Vagina (tissue), 2 donors: Measurements from ENCODE around the gene ZC3H12D.

ENCODE experiments used
- CTCF ChIP-seq, 3 experiments: fragments of 450-650 bp in 2 of 3; fragments of 200-600 bp in 1 of 3; sonication (generic) in 1 of 3; IDR thresholded peaks; one replicate each; pipeline ENCODE4 v1.5.1; 2017 to 2019; ENCODE audit warnings: antibody characterized with exemption in 3 of 3, mild to moderate bottlenecking in 2 of 3, moderate library complexity in 2 of 3
- POLR2AphosphoS5 ChIP-seq, 2 donors: sonication (generic); formaldehyde crosslinking; IDR thresholded peaks; one replicate each; pipeline ENCODE4 v1.9.0; 2017; ENCODE audit warnings: antibody characterized with exemption in 2 of 2, mild to moderate bottlenecking in 2 of 2, low read depth in 1 of 2; ENCODE audit not compliant: insufficient read depth in 1 of 2

DNA sequence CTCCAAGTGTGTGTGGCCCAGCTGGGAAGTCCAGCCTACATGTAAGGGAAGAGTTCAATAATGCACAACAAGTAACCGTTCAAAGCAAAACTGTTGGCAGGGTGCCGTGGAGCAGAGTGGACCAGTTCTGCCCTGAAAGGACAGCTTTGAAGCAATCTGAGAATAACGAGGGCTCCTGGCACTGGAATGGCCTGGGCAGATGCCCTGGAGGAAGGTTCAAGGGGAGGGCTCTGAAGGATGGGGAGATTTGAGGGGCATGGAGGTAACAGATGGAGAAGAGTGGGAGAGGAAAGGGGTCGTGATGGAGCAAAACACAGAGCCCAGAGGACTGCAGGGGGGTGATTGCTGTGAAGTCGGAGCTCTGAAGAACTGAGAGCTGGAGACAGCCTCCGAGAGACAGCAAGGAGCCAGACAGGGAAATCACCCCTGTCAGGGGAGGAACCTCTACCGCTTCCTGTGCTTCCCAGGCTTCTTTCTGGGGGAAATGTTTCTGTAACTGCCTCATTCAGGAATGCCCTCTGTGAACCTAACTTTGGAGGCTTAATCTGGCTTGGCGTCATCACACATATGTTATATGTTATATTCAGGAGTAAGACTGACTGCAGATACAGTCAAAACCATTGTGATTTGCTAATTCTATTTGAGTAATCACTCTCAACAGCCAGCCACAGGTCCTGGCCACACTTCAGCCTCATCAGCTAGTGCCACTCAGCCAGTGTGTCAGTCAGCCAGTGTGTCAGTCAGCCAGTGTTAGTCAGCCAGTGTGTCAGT is 41.2 kb downstream of the ZC3H12D start:
- TF ChIP-seq CTCF (IDR thresholded peaks at IDR 0.05) = no peak
- no peak for TF ChIP-seq POLR2AphosphoS5 (IDR thresholded peaks at IDR 0.05; ENCODE audit: insufficient read depth in 1 of 2, low read depth in 1 of 2)
